AG04449 (cell line): ENCODE data around the gene DOHH.

Experiments
- CTCF ChIA-PET: fragments of 350-600 bp; formaldehyde crosslinking; extraction: SDS; loops from one replicate; lab custom pipeline; 2021; ENCODE audit warnings: antibody characterized with exemption; lab: Yijun Ruan, JAX
- POLR2A ChIA-PET: fragments of 400-600, 350-600 bp; formaldehyde crosslinking; extraction: SDS; loops from one replicate; lab custom pipeline; 2020; ENCODE audit warnings: antibody characterized with exemption, inconsistent platforms; lab: Yijun Ruan, JAX
- DNase-seq: peaks from one replicate; pipeline ENCODE4 v3.0.0-alpha.2; 2010; ENCODE audit warnings: low read depth, low spot score
- H3K4me3 ChIP-seq: 2 replicates; pipeline ENCODE4 v1.5.1; 2011; ENCODE audit warnings: low read depth, mild to moderate bottlenecking, control low read depth, low read length
- TF ChIP-seq, protein P1 (sequence below): IDR thresholded peaks from one replicate; pipeline ENCODE4 v1.5.1; 2011; ENCODE audit warnings: mild to moderate bottlenecking, moderate library complexity, low read length, control low read depth, inconsistent platforms; ENCODE audit not compliant: insufficient read depth; ENCODE audit errors: missing control alignments

Gene DOHH

DNA sequence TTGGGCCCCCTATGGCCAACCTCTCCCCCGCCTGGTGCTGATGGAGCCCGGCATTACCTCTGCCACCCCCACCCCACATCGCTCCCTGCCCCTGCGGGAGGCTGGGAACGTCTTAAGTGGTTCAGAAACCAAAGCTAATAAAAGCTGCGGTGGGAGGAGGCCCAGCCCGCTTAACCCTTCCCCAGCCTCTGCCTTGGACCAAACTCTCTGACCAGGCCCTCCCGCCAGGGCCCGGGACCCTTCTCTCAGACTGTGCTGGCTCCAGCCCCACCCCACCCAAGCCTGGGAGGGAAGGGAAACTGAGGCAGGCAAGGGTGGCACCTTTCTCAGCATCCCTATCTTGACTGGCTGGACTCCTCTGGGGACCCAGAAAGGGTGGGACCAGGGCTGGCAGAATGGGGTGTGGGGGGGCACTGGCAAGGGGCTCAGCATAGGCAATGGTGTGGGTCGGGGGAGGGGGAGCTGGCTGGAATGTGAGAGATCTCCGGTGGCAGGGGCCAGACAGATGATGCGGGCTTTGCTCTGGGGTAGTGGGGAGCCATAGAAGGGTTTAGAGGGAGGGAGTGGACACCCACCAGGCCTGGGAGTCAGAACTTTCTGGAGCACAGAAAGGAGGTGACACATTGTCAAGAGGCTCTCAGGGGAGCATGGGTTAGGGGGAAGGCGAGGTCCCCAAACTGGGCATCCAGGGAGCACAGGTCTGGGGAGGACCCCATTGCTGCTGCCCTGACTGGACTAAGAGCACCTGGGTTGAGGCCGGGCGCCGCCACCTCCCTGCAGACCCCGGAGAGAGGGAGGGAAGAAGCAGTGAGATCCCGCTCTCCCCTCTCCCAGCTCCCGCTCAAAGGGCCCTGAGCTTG lies 42.0 kb downstream of the DOHH start:
- ChIA-PET POLR2A (no interaction called here), CTCF (interaction anchor here (4.6 kb wide), 1 partner anchor 13 kb away, joined by 55 read pairs; no protein-coding TSS in a partner anchor)
- TF ChIP-seq, protein P1, sequence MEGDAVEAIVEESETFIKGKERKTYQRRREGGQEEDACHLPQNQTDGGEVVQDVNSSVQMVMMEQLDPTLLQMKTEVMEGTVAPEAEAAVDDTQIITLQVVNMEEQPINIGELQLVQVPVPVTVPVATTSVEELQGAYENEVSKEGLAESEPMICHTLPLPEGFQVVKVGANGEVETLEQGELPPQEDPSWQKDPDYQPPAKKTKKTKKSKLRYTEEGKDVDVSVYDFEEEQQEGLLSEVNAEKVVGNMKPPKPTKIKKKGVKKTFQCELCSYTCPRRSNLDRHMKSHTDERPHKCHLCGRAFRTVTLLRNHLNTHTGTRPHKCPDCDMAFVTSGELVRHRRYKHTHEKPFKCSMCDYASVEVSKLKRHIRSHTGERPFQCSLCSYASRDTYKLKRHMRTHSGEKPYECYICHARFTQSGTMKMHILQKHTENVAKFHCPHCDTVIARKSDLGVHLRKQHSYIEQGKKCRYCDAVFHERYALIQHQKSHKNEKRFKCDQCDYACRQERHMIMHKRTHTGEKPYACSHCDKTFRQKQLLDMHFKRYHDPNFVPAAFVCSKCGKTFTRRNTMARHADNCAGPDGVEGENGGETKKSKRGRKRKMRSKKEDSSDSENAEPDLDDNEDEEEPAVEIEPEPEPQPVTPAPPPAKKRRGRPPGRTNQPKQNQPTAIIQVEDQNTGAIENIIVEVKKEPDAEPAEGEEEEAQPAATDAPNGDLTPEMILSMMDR = no peak
- no peak overlapping the region for H3K4me3 ChIP-seq
- DNase-seq = no peak

DNA sequence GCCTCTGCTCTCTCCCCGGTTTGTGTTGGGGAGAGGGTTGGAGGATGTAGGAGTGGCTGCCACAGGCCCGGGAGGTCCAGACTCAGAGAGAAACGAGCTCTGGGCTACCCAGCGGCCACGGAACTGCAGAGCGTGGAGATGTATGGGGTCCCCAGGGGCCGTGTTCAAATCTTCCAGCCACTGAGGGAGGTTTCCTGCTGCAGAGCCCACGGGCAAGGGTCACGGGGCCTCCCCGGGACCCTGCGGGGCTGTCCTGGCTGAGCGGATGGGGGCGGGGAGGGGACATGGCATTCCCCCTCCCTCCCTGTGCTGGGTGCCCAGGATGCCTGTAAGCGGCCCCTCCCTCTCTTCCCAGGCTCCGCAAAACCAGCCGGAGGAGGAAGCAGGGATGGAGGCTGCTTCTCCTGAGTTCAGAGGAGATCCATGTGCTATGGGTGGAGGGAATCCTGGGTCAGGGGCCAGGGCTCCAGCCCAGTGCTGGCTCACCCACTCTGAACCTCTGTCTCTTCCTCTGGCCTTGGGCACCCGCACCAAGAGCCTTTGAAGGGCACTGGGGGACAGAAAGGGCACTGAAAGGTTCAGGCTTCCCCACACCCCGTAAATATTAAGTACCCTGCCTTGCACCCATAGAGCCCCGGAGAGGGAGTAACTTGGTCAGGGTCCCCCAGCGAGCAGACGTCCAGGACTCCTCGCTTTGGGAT lies 42.8 kb downstream of the DOHH start:
- ChIA-PET POLR2A (no interaction called here), CTCF (interaction anchor here (4.6 kb wide), 1 partner anchor 14 kb away, joined by 55 read pairs; no protein-coding TSS in a partner anchor)
- TF ChIP-seq, protein P1 = no peak
- no peak overlapping the region for H3K4me3 ChIP-seq
- no peak for DNase-seq

DNA sequence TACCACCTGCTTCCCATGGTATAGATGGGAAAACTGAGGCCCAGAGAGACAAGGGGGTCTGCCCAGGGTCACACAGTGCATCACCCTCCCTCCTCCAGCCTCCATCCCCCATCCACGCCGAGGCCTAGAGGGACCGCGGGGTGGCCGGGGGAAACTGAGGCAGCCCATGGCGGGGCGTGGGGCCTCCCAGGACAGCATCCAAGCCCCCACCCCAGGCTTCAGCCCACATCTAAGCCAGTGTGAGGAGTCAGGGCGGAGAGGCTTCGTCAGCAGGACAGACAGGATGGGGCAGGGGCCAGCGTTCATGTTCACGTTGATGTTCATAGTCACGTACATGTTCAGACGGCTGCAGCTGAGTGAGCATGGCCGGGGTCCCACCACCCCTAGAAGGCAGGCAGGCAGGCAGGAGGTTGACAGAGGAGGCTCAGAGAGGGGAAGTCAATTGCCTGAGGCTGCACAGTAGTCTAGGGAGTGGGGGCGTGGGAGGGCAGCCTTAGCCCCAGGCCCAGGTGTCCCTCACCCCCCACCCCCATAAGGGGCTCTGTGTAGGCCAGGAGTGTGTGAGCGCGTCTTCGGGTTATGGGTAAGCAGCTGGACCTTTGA lies 43.4 kb downstream of the DOHH start:
- no peak overlapping the region for H3K4me3 ChIP-seq
- DNase-seq = no peak
- POLR2A ChIA-PET = no interaction called here
- CTCF ChIA-PET = no interaction called here
- TF ChIP-seq, protein P1 = no peak

DNA sequence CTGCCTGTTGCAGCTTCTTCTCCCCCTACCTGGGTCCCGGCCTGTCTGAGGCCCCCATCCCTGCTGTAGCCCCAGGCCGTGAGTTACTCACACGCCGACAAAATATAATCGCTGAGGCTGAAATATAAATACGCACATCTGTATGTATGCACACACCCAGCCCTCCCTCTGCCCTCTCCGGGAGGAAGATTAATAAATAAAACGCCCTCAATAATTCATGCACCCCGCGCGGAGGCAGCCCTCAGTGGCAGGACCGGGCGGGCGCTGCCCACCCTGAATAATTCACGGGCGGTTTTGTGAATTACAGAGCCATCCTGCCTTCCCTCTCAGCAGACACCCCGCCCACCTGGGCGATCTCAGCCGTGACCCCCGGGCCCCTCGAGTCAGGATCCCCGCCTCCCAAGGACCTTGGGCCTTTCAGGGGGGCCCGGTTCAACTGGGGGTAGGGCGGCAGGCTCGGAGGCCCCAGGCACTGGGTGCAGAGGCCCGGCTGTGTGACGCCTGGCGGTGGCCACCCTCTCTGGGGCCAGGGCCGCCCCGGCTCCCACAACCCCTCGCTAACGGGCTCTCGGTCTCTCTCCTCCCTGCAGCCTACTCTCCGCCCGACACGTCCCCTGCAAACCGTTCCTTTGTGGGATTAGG lies 44.4 kb downstream of the DOHH start:
- TF ChIP-seq, protein P1 = no peak
- CTCF ChIA-PET = no interaction called here
- POLR2A ChIA-PET = no interaction called here
- no peak overlapping the region for H3K4me3 ChIP-seq
- no peak for DNase-seq

DNA sequence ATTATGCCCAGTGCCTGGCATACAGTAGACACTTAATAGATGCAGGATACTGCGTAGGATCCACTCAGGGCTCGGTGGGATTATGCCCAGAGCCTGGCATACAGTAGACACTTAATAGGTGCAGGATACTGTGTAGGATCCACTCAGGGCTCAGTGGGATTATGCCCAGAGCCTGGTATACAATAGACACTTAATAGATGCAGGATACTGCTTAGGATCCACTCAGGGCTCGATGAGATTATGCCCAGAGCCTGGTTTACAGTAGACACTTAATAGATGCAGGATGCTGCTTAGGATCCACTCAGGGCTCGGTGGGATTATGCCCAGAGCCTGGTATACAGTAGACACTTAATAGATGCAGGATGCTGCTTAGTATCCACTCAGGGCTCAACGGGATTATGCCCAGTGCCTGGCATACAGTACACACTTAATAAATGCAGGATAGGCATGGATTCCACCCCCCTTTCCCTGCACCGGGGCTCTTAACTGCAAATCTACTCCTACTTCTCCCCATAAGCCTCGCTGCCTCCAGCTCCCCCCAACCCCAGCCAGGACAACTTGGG lies 45.0 kb downstream of the DOHH start:
- H3K4me3 ChIP-seq = no peak overlapping the region
- ChIA-PET CTCF (interaction anchor here (1.2 kb wide), 1 partner anchor 16 kb away, joined by 3 read pairs; no protein-coding TSS in a partner anchor), POLR2A (no interaction called here)
- DNase-seq = no peak
- TF ChIP-seq, protein P1 = no peak
